OCI-LY1 (cell line): ENCODE data around the gene BRI3BP.
"Not testable (repeated sequence)": the region's sequence is repeated elsewhere in the genome, so short reads cannot be mapped to it uniquely, and the experiment has no call there.

Experiments used
- H2AFZ ChIP-seq: fragments of 200-600 bp; sonication (generic), shearing (Covaris generic); 2 replicates; pipeline ENCODE4 v1.6.0; 2014; ENCODE audit warnings: antibody characterized with exemption, mild to moderate bottlenecking, low read length
- H3F3A ChIP-seq: fragments of 200-600 bp; sonication (generic), shearing (Covaris generic); 2 replicates; pipeline ENCODE4 v1.6.0; 2014; ENCODE audit warnings: mild to moderate bottlenecking, antibody characterized with exemption, low read length, moderate library complexity; ENCODE audit not compliant: insufficient read depth
- H3K27ac ChIP-seq: fragments of 200-600 bp; sonication (generic); 2 replicates; pipeline ENCODE4 v1.5.1; 2014; ENCODE audit warnings: low read length, mixed run types, mild to moderate bottlenecking, low read depth; ENCODE audit not compliant: poor library complexity, severe bottlenecking
- H3K27me3 ChIP-seq: fragments of 200-600 bp; sonication (generic); 2 replicates; pipeline ENCODE4 v1.6.0; 2014; ENCODE audit warnings: antibody characterized with exemption, mild to moderate bottlenecking, low read length, moderate library complexity; ENCODE audit not compliant: insufficient read depth
- H3K36me3 ChIP-seq: fragments of 200-600 bp; sonication (generic); 2 replicates; pipeline ENCODE4 v1.6.1; 2014; ENCODE audit warnings: mild to moderate bottlenecking, antibody characterized with exemption, low read length, moderate library complexity, mixed read lengths; ENCODE audit not compliant: insufficient read depth
- H3K4me1 ChIP-seq: fragments of 200-600 bp; sonication (generic); 2 replicates; pipeline ENCODE4 v1.5.1; 2014; ENCODE audit warnings: mild to moderate bottlenecking, low read length, moderate library complexity; ENCODE audit not compliant: insufficient read depth, severe bottlenecking
- H3K4me2 ChIP-seq: fragments of 200-600 bp; sonication (generic), shearing (Covaris generic); 2 replicates; pipeline ENCODE4 v1.6.1; 2014; ENCODE audit warnings: low read length
- H3K4me3 ChIP-seq: fragments of 200-600 bp; sonication (generic); 2 replicates; pipeline ENCODE4 v1.5.1; 2014; ENCODE audit warnings: low read length, low read depth, mild to moderate bottlenecking, mixed read lengths; ENCODE audit not compliant: poor library complexity, severe bottlenecking
- H3K79me2 ChIP-seq: fragments of 200-600 bp; shearing (Covaris generic); 2 replicates; pipeline ENCODE4 v1.6.1; 2016; ENCODE audit warnings: mixed run types, low read length, mixed read lengths; ENCODE audit not compliant: insufficient read depth
- H3K9ac ChIP-seq: fragments of 200-600 bp; sonication (generic), shearing (Covaris generic); 2 replicates; pipeline ENCODE4 v1.6.1; 2014; ENCODE audit warnings: mild to moderate bottlenecking, low read length, mixed read lengths
- H3K9me2 ChIP-seq: fragments of 200-600 bp; sonication (generic), shearing (Covaris generic); 2 replicates; pipeline ENCODE4 v1.6.1; 2014; ENCODE audit warnings: low read depth, mild to moderate bottlenecking, low read length, mixed read lengths
- H3K9me3 ChIP-seq: fragments of 200-600 bp; shearing (Covaris generic); 2 replicates; pipeline ENCODE4 v1.6.1; 2014; ENCODE audit warnings: low read length, mixed read lengths
- H4K20me1 ChIP-seq: fragments of 200-600 bp; sonication (generic), shearing (Covaris generic); 2 replicates; pipeline ENCODE4 v1.6.0; 2016; ENCODE audit warnings: mild to moderate bottlenecking, low read length; ENCODE audit not compliant: insufficient read depth
- EZH2 ChIP-seq: fragments of 200-600 bp; sonication (generic), shearing (Covaris generic); IDR thresholded peaks from 2 replicates; pipeline ENCODE4 v1.8.0; 2017; ENCODE audit warnings: borderline replicate concordance, mixed run types, mild to moderate bottlenecking, antibody characterized with exemption, low read length, moderate library complexity, mixed read lengths
- TF ChIP-seq, protein P1 (sequence below): fragments of 200-600 bp; sonication (generic), shearing (Covaris generic); IDR thresholded peaks from 2 replicates; pipeline ENCODE4 v1.5.1; 2017; ENCODE audit warnings: mild to moderate bottlenecking, antibody characterized with exemption, low read length, moderate library complexity, mixed read lengths

BRI3BP gene

DNA sequence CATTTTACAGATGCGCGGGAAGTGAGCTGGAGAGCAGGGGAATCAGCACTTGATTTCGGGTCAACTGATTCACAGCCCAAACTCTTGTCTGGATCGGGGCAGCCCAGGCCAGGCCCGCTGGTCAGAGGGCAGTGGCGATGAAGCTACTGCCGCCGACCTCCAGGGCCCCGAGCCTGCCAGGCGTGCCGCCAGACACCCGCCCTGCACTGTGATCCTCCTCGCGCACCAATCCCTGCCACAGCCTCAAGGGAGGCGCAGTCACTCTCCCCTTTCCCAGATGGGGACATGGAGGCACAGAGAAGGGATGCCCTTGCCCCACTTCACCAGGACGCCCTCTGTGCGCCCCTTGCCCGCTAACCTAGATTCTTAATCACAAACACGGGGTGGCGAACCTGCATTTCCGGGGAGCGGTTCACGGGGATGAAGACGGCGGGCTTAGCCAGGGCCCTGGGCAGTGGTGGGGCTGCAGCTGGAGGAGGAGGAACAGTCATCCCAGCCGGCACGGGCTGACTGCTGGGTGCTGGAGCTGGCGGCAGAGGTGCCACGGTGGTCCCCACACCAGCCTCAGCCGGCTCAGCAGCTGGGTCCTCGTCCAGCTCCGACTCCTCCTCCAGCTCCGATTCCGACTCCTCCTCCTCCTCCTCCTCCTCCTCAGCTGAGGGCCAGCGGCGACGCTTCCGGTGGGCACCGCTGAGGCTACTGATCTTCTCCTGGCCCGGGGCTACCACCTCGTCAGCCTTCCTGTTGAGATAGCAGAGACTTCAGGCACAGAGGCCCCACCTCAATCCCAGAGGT, 13.2 kb upstream of the BRI3BP start:
- peaks cover 4% of the 10 kb centered on the region for H3K4me1 ChIP-seq
- H3K27ac ChIP-seq, result no peak overlapping the region
- H2AFZ ChIP-seq, result no peak overlapping the region
- H3K9me3 ChIP-seq, result no peaks in the 10 kb centered on the region
- no peak overlapping the region for H3K9ac ChIP-seq
- H3K27me3 ChIP-seq, result no peaks in the 10 kb centered on the region
- no peak overlapping the region for H3K4me2 ChIP-seq
- H3K36me3 ChIP-seq, result peaks cover 81% of the 10 kb centered on the region
- no peak for TF ChIP-seq EZH2
- TF ChIP-seq, protein P1, sequence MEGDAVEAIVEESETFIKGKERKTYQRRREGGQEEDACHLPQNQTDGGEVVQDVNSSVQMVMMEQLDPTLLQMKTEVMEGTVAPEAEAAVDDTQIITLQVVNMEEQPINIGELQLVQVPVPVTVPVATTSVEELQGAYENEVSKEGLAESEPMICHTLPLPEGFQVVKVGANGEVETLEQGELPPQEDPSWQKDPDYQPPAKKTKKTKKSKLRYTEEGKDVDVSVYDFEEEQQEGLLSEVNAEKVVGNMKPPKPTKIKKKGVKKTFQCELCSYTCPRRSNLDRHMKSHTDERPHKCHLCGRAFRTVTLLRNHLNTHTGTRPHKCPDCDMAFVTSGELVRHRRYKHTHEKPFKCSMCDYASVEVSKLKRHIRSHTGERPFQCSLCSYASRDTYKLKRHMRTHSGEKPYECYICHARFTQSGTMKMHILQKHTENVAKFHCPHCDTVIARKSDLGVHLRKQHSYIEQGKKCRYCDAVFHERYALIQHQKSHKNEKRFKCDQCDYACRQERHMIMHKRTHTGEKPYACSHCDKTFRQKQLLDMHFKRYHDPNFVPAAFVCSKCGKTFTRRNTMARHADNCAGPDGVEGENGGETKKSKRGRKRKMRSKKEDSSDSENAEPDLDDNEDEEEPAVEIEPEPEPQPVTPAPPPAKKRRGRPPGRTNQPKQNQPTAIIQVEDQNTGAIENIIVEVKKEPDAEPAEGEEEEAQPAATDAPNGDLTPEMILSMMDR, result no peak
- no peaks in the 10 kb centered on the region for H3K9me2 ChIP-seq
- H4K20me1 ChIP-seq, result no peaks in the 10 kb centered on the region
- no peaks in the 10 kb centered on the region for H3F3A ChIP-seq
- H3K79me2 ChIP-seq, result no peaks in the 10 kb centered on the region
- H3K4me3 ChIP-seq, result no peak overlapping the region

DNA sequence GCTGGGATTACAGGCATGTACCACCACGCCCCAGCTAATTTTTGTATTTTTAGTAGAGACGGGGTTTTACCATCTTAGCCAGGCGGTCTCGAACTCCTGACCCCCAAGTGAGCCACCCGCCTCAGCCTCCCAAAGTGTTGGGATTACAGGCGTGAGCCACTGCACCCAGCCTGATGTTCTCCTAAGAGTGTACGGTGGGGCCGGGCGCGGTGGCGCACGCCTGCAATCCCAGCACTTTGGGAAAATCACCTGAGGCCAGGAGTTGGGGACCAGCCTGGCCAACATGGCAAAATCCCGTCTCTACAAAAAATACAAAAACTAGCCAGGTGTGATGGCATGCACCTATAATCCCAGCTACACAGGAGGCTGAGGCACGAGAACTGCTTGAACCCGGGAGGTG, 6.6 kb upstream of the BRI3BP start:
- not testable (repeated sequence) for H3F3A ChIP-seq, H3K4me2 ChIP-seq, H4K20me1 ChIP-seq, H3K9ac ChIP-seq, H2AFZ ChIP-seq, H3K27ac ChIP-seq, H3K27me3 ChIP-seq, H3K4me3 ChIP-seq, H3K9me2 ChIP-seq, H3K9me3 ChIP-seq
- Histone ChIP-seq H3K4me1 (peaks cover 14% of the 10 kb centered on the region), H3K79me2 (peaks cover 14% of the 10 kb centered on the region), H3K36me3 (peaks cover 34% of the 10 kb centered on the region)

- Histone ChIP-seq H3K27me3 (no peaks in the 10 kb centered on the region), H3K27ac (peak overlapping the region; percentile 95), H2AFZ (peak overlapping the region; percentile 85), H3K4me3 (peak overlapping the region; percentile 60), H3K79me2 (peaks cover 45% of the 10 kb centered on the region), H3K4me2 (peak overlapping the region; percentile 97), H3K9me3 (no peaks in the 10 kb centered on the region), H3K9me2 (no peaks in the 10 kb centered on the region), H3K9ac (peak overlapping the region; percentile 79), H4K20me1 (no peaks in the 10 kb centered on the region), H3K36me3 (peaks cover 7% of the 10 kb centered on the region; the same call in 1 of the 2 replicates), H3K4me1 (peaks cover 36% of the 10 kb centered on the region), H3F3A (peaks cover 7% of the 10 kb centered on the region; the same call in 1 of the 2 replicates)
- no peak for TF ChIP-seq EZH2
- TF ChIP-seq, protein P1, result peak; percentile 82
Measured at GRCh38 chr12:124992874-124993625, 395 bp upstream of the BRI3BP start.
